IMR-90 (cell line): ENCODE data around the gene ITPRIP.

Experiments used
- CTCF ChIP-seq: conservative IDR thresholded peaks from 2 replicates; pipeline ENCODE4 v1.5.1; 2012; ENCODE audit warnings: mild to moderate bottlenecking, low read depth, low read length, improper control_type of control experiment
- MAZ ChIP-seq: IDR thresholded peaks from 2 replicates; pipeline ENCODE4 v1.6.1; 2012; ENCODE audit warnings: low read depth, mild to moderate bottlenecking, low read length, improper control_type of control experiment, moderate library complexity, borderline replicate concordance
- RCOR1 ChIP-seq: IDR thresholded peaks from 2 replicates; pipeline ENCODE4 v1.6.1; 2012; ENCODE audit warnings: mild to moderate bottlenecking, low read length, improper control_type of control experiment; ENCODE audit not compliant: insufficient replicate concordance

- TF ChIP-seq CTCF = no peak
- no peak for TF ChIP-seq MAZ
- no peak for TF ChIP-seq RCOR1
Observed at GRCh38 chr10:104277785-104278184, 60.5 kb downstream of the ITPRIP start.
